K562 (cell line): ENCODE data around the gene CMTM5.

ENCODE experiments used
- CEBPG ChIP-seq, 3 experiments: fragments of 200-800 bp in 1 of 3; sonication (Bioruptor generic) in 1 of 3; sonication (generic) in 1 of 3; formaldehyde crosslinking in 1 of 3; IDR thresholded peaks in 2 of 3; conservative IDR thresholded peaks in 1 of 3; 2 replicates each; pipeline versions ENCODE4 v1.6.1 to v1.8.0; 2016 to 2022; ENCODE audit warnings: missing compliant biosample characterization in 2 of 3, missing genetic modification characterization in 2 of 3, mild to moderate bottlenecking in 1 of 3, missing genetic modification reagents in 1 of 3
- HNRNPK ChIP-seq: fragments of 200-400 bp; formaldehyde crosslinking; IDR thresholded peaks from one replicate; pipeline ENCODE4 v1.6.1; 2018; ENCODE audit warnings: mild to moderate bottlenecking, low read depth, low read length; ENCODE audit not compliant: poor library complexity, severe bottlenecking
- ZFP36 ChIP-seq: fragments of 150-350 bp; IDR thresholded peaks from 2 replicates; pipeline ENCODE4 v1.6.1; 2018; ENCODE audit warnings: low read length, low read depth; ENCODE audit not compliant: partially characterized antibody
- TF ChIP-seq, protein P1 (sequence below), 2 experiments: fragments of 450-650 bp in 1 of 2; IDR thresholded peaks; 2 replicates each; pipeline ENCODE4 v1.6.1; 2011 to 2017; ENCODE audit warnings: low read depth in 2 of 2, antibody characterized with exemption in 1 of 2, borderline replicate concordance in 1 of 2, low read length in 1 of 2, mild to moderate bottlenecking in 1 of 2, mixed read lengths in 1 of 2; ENCODE audit not compliant: control insufficient read depth in 1 of 2

DNA sequence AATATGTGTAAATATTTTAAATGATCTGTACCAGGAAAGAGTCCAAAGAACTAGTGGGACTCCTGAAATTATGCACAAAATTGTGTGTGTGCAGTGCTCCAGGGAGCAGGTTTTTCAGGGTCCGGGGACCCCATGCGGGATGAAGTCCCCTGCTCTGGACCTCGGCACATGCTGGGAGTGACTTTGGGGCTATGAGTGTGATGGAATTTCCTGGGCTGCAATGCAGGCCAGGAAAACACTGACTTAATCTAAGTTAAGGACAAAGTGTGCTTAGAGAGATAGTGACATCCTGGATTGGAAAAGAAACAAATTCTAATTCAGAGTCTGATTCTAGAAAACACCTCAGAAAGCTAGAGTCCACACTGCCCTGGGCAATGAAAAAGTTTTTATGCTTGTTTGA, 37.4 kb downstream of the CMTM5 start:
- TF ChIP-seq HNRNPK, result no peak
- TF ChIP-seq ZFP36, result no peak
- TF ChIP-seq CEBPG (CRISPR knock-in tag; IDR thresholded peaks at IDR 0.05), result no peak
- TF ChIP-seq CEBPG (tag; conservative IDR thresholded peaks at IDR 0.05 in 1 of 2, IDR thresholded peaks at IDR 0.05 in 1 of 2), result no peak
- TF ChIP-seq, protein P1, sequence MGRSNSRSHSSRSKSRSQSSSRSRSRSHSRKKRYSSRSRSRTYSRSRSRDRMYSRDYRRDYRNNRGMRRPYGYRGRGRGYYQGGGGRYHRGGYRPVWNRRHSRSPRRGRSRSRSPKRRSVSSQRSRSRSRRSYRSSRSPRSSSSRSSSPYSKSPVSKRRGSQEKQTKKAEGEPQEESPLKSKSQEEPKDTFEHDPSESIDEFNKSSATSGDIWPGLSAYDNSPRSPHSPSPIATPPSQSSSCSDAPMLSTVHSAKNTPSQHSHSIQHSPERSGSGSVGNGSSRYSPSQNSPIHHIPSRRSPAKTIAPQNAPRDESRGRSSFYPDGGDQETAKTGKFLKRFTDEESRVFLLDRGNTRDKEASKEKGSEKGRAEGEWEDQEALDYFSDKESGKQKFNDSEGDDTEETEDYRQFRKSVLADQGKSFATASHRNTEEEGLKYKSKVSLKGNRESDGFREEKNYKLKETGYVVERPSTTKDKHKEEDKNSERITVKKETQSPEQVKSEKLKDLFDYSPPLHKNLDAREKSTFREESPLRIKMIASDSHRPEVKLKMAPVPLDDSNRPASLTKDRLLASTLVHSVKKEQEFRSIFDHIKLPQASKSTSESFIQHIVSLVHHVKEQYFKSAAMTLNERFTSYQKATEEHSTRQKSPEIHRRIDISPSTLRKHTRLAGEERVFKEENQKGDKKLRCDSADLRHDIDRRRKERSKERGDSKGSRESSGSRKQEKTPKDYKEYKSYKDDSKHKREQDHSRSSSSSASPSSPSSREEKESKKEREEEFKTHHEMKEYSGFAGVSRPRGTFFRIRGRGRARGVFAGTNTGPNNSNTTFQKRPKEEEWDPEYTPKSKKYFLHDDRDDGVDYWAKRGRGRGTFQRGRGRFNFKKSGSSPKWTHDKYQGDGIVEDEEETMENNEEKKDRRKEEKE (IDR thresholded peaks at IDR 0.05; ENCODE audit: borderline replicate concordance in 1 of 2, control insufficient read depth in 1 of 2, low read depth in 2 of 2, low read length in 1 of 2), result no peak
